Activated naive CD4-positive, alpha-beta T cell treated with anti-CD3 and anti-CD28 coated beads, Interleukin-2, amount 10 ng/mL, durations not matched to agents 7 days and 5 days (primary cell): ENCODE measurements around the gene C7orf33.
"Not testable (repeated sequence)": the region's sequence is repeated elsewhere in the genome, so short reads cannot be mapped to it uniquely, and the experiment has no call there.

Source experiments
- CTCF ChIA-PET: fragments of 350-600 bp; sonication (Branson Sonifier 250); formaldehyde crosslinking; loops from one replicate; lab custom pipeline; 2021; ENCODE audit warnings: antibody characterized with exemption; lab: Charles Lee
- DNase-seq: peaks from one replicate; pipeline ENCODE4 v3.0.0-alpha.2; 2020
- H3K27ac Mint-ChIP-seq: one replicate; pipeline ENCODE4 v1.8.0; 2021; ENCODE audit warnings: mild to moderate bottlenecking, moderate library complexity, mixed read lengths
- H3K27me3 Mint-ChIP-seq: one replicate; pipeline ENCODE4 v1.8.0; 2021; ENCODE audit warnings: mild to moderate bottlenecking, mixed read lengths
- H3K36me3 Mint-ChIP-seq: one replicate; pipeline ENCODE4 v1.8.0; 2021; ENCODE audit warnings: mixed read lengths
- H3K4me1 Mint-ChIP-seq: one replicate; pipeline ENCODE4 v1.8.0; 2021; ENCODE audit warnings: mixed read lengths
- H3K4me3 Mint-ChIP-seq: one replicate; pipeline ENCODE4 v1.8.0; 2021; ENCODE audit warnings: mild to moderate bottlenecking, moderate library complexity, mixed read lengths
- H3K9me3 Mint-ChIP-seq: one replicate; pipeline ENCODE4 v1.8.0; 2021; ENCODE audit warnings: mixed read lengths

C7orf33 gene, protein sequence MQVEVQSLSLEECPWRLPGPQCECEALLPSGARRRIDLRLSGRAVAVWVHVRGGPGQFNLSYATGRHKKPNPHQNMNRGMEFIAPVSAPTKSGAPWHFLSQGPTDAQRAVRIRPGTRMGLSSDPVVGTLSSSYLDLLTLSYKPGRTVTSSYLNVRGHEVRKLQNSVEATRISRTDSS

GRCh38 chr7:148590471-148590870, at the start of gene C7orf33:
Gene C7orf33 (plus strand): TSS chr7:148590766. CDS start chr7:148590926, 160 bp downstream.
- Mint-ChIP-seq H3K27me3 (peaks cover 47% of the 10 kb centered on the region), H3K9me3 (no peaks in the 10 kb centered on the region), H3K27ac (no peak within 1 kb of the TSS), H3K4me3 (no peak within 1 kb of the TSS), H3K36me3 (no peaks in the 10 kb centered on the region), H3K4me1 (no peaks in the 10 kb centered on the region)
- CTCF ChIA-PET, result interaction anchor here (1.8 kb wide), 1 partner anchor 15 kb away, joined by 5 read pairs; no protein-coding TSS in a partner anchor
- DNase-seq, result no peak

GRCh38 chr7:148541891-148542504, 48.6 kb upstream of the C7orf33 start:
- CTCF ChIA-PET, result interaction anchor here (0.7 kb wide), 1 partner anchor 205 kb away, joined by 3 read pairs; no protein-coding TSS in a partner anchor

GRCh38 chr7:148543302-148543701, 47.3 kb upstream of the C7orf33 start:
- no peaks in the 10 kb centered on the region for H3K36me3 Mint-ChIP-seq
- no peak for DNase-seq
- H3K4me3 Mint-ChIP-seq, result no peak overlapping the region
- H3K4me1 Mint-ChIP-seq, result no peaks in the 10 kb centered on the region
- no peak overlapping the region for H3K27ac Mint-ChIP-seq
- no peaks in the 10 kb centered on the region for H3K9me3 Mint-ChIP-seq
- peaks cover 18% of the 10 kb centered on the region for H3K27me3 Mint-ChIP-seq
- CTCF ChIA-PET, result interaction anchor here (1.8 kb wide), 1 partner anchor 16 kb away, joined by 4 read pairs; no protein-coding TSS in a partner anchor

More at GRCh38 chr7:148541891-148542504, 48.6 kb upstream of the C7orf33 start:
- H3K27me3 Mint-ChIP-seq, result peaks cover 21% of the 10 kb centered on the region
- H3K9me3 Mint-ChIP-seq, result no peaks in the 10 kb centered on the region
- no peak overlapping the region for H3K27ac Mint-ChIP-seq
- no peak for DNase-seq
- no peaks in the 10 kb centered on the region for H3K36me3 Mint-ChIP-seq
- no peak overlapping the region for H3K4me3 Mint-ChIP-seq
- no peaks in the 10 kb centered on the region for H3K4me1 Mint-ChIP-seq

GRCh38 chr7:148545172-148545571, 45.4 kb upstream of the C7orf33 start:
- CTCF ChIA-PET, result interaction anchor here (1.0 kb wide), 1 partner anchor 17 kb away, joined by 5 read pairs; no protein-coding TSS in a partner anchor
- no peaks in the 10 kb centered on the region for H3K36me3 Mint-ChIP-seq
- no peaks in the 10 kb centered on the region for H3K4me1 Mint-ChIP-seq
- no peak for DNase-seq
- H3K9me3 Mint-ChIP-seq, result no peaks in the 10 kb centered on the region
- no peak overlapping the region for H3K27ac Mint-ChIP-seq
- peaks cover 16% of the 10 kb centered on the region for H3K27me3 Mint-ChIP-seq
- H3K4me3 Mint-ChIP-seq, result no peak overlapping the region

DNA sequence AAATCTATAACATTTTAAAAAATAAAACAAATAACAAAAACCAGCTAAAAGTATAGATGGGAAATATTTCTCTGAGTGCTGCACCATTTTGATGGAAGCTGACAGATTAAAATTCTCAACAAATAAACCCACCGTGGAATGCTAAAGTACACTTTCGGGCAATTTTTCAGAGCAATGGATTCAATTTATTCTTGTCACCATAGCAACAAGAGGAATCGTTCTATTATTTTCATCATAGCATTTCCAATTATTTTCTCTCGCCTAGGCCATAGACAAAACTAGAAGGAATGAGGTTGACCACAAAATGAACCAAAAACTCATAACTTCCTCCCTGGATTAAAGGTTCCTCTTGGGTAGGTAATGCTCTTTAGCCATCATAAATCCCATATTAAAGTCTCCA, 44.6 kb upstream of the C7orf33 start:
- DNase-seq, result no peak
- CTCF ChIA-PET, result interaction anchor here (1.0 to 2.2 kb wide), 2 partner anchors 18 to 30 kb away, joined by 5 to 7 read pairs; no protein-coding TSS in a partner anchor
- Mint-ChIP-seq H3K27me3 (peaks cover 12% of the 10 kb centered on the region), H3K9me3 (no peaks in the 10 kb centered on the region), H3K4me1 (no peaks in the 10 kb centered on the region), H3K27ac (no peak overlapping the region), H3K36me3 (no peaks in the 10 kb centered on the region), H3K4me3 (no peak overlapping the region)

- no peaks in the 10 kb centered on the region for H3K36me3 Mint-ChIP-seq
- peaks cover 12% of the 10 kb centered on the region for H3K27me3 Mint-ChIP-seq
- CTCF ChIA-PET, result interaction anchor here (2.2 kb wide), 1 partner anchor 29 kb away, joined by 7 read pairs; no protein-coding TSS in a partner anchor
- H3K27ac Mint-ChIP-seq, result peak overlapping the region; percentile 25
- H3K4me1 Mint-ChIP-seq, result peaks cover 5% of the 10 kb centered on the region
- H3K4me3 Mint-ChIP-seq, result no peak overlapping the region
- H3K9me3 Mint-ChIP-seq, result no peaks in the 10 kb centered on the region
- no peak for DNase-seq
These were observed 43.7 kb upstream of the C7orf33 start for GRCh38 chr7:148546857-148547256.

GRCh38 chr7:148547951-148548350, 42.6 kb upstream of the C7orf33 start:
- Mint-ChIP-seq H3K4me1 (peaks cover 5% of the 10 kb centered on the region), H3K27ac (no peak overlapping the region), H3K27me3 (peaks cover 13% of the 10 kb centered on the region), H3K36me3 (no peaks in the 10 kb centered on the region), H3K4me3 (no peak overlapping the region), H3K9me3 (no peaks in the 10 kb centered on the region)
- no peak for DNase-seq
- CTCF ChIA-PET, result interaction anchor here (0.7 to 2.2 kb wide), 2 partner anchors 28 to 415 kb away, joined by 3 to 7 read pairs; no protein-coding TSS in a partner anchor

DNA sequence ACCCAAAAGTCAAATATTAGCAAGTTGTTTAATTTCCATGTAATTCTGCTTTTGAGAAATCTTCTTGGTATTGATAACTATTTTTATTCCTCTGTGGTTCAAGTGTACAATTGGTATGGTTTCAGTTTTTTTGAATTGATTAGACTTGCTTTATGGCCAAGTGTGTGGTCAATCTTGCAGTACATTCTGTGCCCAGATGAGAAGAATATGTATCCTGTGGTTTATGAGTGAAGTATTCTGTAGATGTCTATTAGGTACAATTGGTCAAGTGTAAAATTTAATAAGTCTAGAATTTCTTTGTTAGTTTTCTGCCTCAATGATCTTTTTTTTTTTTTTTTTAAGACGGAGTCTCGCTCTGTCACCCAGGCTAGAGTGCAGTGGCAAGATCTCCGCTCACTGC, 36.6 kb upstream of the C7orf33 start:
- no peak overlapping the region for H3K4me3 Mint-ChIP-seq
- H3K36me3 Mint-ChIP-seq, result no peaks in the 10 kb centered on the region
- peaks cover 28% of the 10 kb centered on the region for H3K27me3 Mint-ChIP-seq
- CTCF ChIA-PET, result no interaction called here
- no peak for DNase-seq
- no peaks in the 10 kb centered on the region for H3K9me3 Mint-ChIP-seq
- H3K4me1 Mint-ChIP-seq, result peaks cover 31% of the 10 kb centered on the region
- no peak overlapping the region for H3K27ac Mint-ChIP-seq

GRCh38 chr7:148556892-148557291, 33.7 kb upstream of the C7orf33 start:
- no peak overlapping the region for H3K4me3 Mint-ChIP-seq
- CTCF ChIA-PET, result interaction anchor here (1.3 to 1.4 kb wide), 2 partner anchors 19 to 57 kb away, joined by 3 read pairs; no protein-coding TSS in a partner anchor
- H3K27me3 Mint-ChIP-seq, result peaks cover 38% of the 10 kb centered on the region

GRCh38 chr7:148558914-148559313, 31.7 kb upstream of the C7orf33 start:
- no peak for DNase-seq
- Mint-ChIP-seq H3K4me1 (peaks cover 33% of the 10 kb centered on the region), H3K4me3 (no peak overlapping the region), H3K36me3 (peaks cover 4% of the 10 kb centered on the region), H3K27ac (no peak overlapping the region), H3K9me3 (peaks cover 5% of the 10 kb centered on the region), H3K27me3 (peaks cover 30% of the 10 kb centered on the region)
- CTCF ChIA-PET, result interaction anchor here (2.1 kb wide), 1 partner anchor 17 kb away, joined by 9 read pairs; no protein-coding TSS in a partner anchor

More at GRCh38 chr7:148556892-148557291, 33.7 kb upstream of the C7orf33 start:
- Mint-ChIP-seq H3K27ac (no peak overlapping the region), H3K4me1 (peaks cover 27% of the 10 kb centered on the region), H3K9me3 (no peaks in the 10 kb centered on the region), H3K36me3 (no peaks in the 10 kb centered on the region)
- DNase-seq, result no peak

- Mint-ChIP-seq H3K9me3 (peaks cover 9% of the 10 kb centered on the region), H3K4me1 (peaks cover 37% of the 10 kb centered on the region), H3K27ac (no peak overlapping the region), H3K4me3 (no peak overlapping the region), H3K36me3 (peaks cover 8% of the 10 kb centered on the region), H3K27me3 (peaks cover 24% of the 10 kb centered on the region)
- no peak for DNase-seq
- CTCF ChIA-PET, result no interaction called here
These were observed 29.5 kb upstream of the C7orf33 start for GRCh38 chr7:148561099-148561498.

DNA sequence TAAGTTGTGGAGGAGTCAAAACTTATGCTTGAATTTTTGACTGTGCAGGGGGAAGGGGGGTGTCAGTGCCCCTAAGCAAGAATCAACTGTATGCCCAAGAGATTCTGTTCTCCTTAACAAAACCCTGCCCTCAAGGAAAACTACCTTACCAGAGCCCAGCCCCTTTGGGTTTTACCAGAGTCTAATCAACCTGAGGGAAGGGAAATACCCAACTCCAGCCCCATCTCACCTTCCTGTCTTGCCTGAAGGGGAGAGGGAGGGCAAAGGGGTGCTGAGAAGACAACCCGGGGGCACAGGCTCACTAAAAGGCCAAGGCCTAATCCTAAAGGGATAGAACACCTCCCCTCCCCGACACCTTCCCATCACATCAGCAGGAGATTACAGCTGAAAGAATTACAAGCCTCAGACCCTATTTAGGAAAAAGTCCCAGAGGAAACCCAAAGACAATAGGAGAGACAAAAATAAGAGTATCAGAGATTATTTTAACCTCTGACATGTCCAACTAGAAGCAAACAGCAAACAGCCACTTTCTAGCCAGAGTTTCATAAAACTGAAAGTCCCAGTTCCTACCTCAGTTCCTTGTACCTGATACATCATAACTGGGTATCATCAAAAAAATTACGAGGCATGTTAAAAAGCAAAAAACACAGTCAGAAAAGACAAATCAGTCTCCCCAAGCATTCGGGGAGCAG, 26.8 kb upstream of the C7orf33 start:
- CTCF ChIA-PET, result interaction anchor here (0.9 to 2.8 kb wide), 3 partner anchors 11 to 19 kb away, joined by 3 to 19 read pairs (median 4); no protein-coding TSS in a partner anchor
- Mint-ChIP-seq H3K36me3 (peaks cover 8% of the 10 kb centered on the region), H3K27ac (peak overlapping the region; percentile 86), H3K27me3 (peaks cover 16% of the 10 kb centered on the region), H3K4me3 (peak overlapping the region; percentile 0), H3K9me3 (peaks cover 9% of the 10 kb centered on the region), H3K4me1 (peaks cover 30% of the 10 kb centered on the region)
- DNase-seq, result no peak

DNA sequence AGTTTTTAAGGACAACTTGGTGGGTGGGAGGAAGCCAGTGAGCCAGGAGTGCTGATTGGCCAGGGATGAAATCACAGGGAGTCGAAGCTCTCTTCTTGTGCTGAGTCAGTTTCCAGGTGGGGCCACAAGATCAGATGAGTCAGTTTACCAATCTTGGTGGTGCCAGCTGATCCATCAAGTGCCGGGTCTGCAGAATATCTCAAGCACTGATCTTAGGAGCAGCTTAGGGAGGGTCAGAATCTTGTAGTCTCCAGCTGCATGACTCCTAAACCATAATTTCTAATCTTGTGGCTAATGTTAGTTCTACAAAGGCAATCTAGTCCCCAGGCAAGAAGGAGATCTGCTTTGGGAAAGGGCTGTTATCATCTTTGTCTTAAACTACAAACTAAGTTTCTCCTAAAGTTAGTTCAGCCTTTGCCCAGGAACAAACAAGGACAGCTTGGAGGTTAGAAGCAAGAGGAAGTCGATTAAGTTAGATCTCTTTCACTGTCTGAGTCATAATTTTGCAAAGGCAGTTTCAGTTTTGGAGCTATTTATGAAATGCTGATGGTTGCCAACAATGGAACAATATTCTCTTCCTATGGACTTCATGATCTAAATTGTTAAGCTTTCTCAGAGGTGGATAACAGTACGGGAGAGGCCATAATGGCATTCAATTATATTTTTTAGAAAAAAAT, 26.2 kb upstream of the C7orf33 start:
- not testable (repeated sequence) for H3K9me3 Mint-ChIP-seq, H3K36me3 Mint-ChIP-seq
- H3K27ac Mint-ChIP-seq, result peak overlapping the region; percentile 86
- H3K4me3 Mint-ChIP-seq, result peak overlapping the region; percentile 0
- peaks cover 18% of the 10 kb centered on the region for H3K27me3 Mint-ChIP-seq
- DNase-seq, result peak; percentile 35
- CTCF ChIA-PET, result interaction anchor here (0.9 to 2.8 kb wide), 3 partner anchors 10 to 19 kb away, joined by 3 to 19 read pairs (median 4); no protein-coding TSS in a partner anchor
- H3K4me1 Mint-ChIP-seq, result peaks cover 26% of the 10 kb centered on the region
